GM19193 (cell line): ENCODE data around the gene SPRED2.

Experiments used
- POLR2A ChIP-seq: IDR thresholded peaks from 4 replicates; pipeline ENCODE4 v1.6.1; 2011; ENCODE audit not compliant: insufficient read depth, insufficient read length; ENCODE audit errors: extremely low read depth

Gene SPRED2

GRCh38 chr2:65287364-65287763 lies 145.0 kb downstream of the SPRED2 start:
- no peak for TF ChIP-seq POLR2A

GRCh38 chr2:65282477-65283053 lies 149.8 kb downstream of the SPRED2 start:
- TF ChIP-seq POLR2A: no peak

GRCh38 chr2:65281627-65282351 lies 150.6 kb downstream of the SPRED2 start:
- TF ChIP-seq POLR2A: no peak

GRCh38 chr2:65279756-65280155 lies 152.6 kb downstream of the SPRED2 start:
- TF ChIP-seq POLR2A: no peak

GRCh38 chr2:65278531-65278981 lies 153.8 kb downstream of the SPRED2 start:
- TF ChIP-seq POLR2A: no peak

- TF ChIP-seq POLR2A: no peak
These were observed 154.5 kb downstream of the SPRED2 start for GRCh38 chr2:65277791-65278483.

- no peak for TF ChIP-seq POLR2A
These were observed 155.3 kb downstream of the SPRED2 start for GRCh38 chr2:65277118-65277517.

GRCh38 chr2:65276609-65277008 lies 155.8 kb downstream of the SPRED2 start:
- TF ChIP-seq POLR2A: no peak

- no peak for TF ChIP-seq POLR2A
These were observed 157.1 kb downstream of the SPRED2 start for GRCh38 chr2:65275141-65275915.

- TF ChIP-seq POLR2A: no peak
These were observed 159.1 kb downstream of the SPRED2 start for GRCh38 chr2:65273344-65273743.

GRCh38 chr2:65268957-65269356 lies 163.4 kb downstream of the SPRED2 start:
- no peak for TF ChIP-seq POLR2A

- TF ChIP-seq POLR2A: no peak
These were observed 165.4 kb downstream of the SPRED2 start for GRCh38 chr2:65267008-65267407.

- no peak for TF ChIP-seq POLR2A
These were observed 166.7 kb downstream of the SPRED2 start for GRCh38 chr2:65265671-65266045.

- TF ChIP-seq POLR2A: no peak
These were observed 167.4 kb downstream of the SPRED2 start for GRCh38 chr2:65264821-65265670.

GRCh38 chr2:65263986-65264385 lies 168.4 kb downstream of the SPRED2 start:
- TF ChIP-seq POLR2A: no peak

- no peak for TF ChIP-seq POLR2A
These were observed 169.1 kb downstream of the SPRED2 start for GRCh38 chr2:65263262-65263661.
